ENCODE data around the gene GADD45A. TPM values are rescaled to one million over a fixed set of nuclear protein-coding genes. Genes with fewer than 3 reads are reported as not detected.

GADD45A gene
- total and polyA plus RNA-seq, 9 of the 15 experiments (the other 6 are each of a cell fraction or from before 2014, with no cell fraction given) = 21.3 to 156 (median 62.1) TPM

GRCh38 chr1:67674260-67675011 is 10.6 kb upstream of the GADD45A start (continued):
- TF ChIP-seq TOE1 (IDR thresholded peaks at IDR 0.05; ENCODE audit: borderline replicate concordance) = no peak
- no peak for TF ChIP-seq TOE1 (CRISPR knock-in tag; IDR thresholded peaks at IDR 0.05; ENCODE audit: borderline replicate concordance, low read depth)
- TF ChIP-seq, protein P1, sequence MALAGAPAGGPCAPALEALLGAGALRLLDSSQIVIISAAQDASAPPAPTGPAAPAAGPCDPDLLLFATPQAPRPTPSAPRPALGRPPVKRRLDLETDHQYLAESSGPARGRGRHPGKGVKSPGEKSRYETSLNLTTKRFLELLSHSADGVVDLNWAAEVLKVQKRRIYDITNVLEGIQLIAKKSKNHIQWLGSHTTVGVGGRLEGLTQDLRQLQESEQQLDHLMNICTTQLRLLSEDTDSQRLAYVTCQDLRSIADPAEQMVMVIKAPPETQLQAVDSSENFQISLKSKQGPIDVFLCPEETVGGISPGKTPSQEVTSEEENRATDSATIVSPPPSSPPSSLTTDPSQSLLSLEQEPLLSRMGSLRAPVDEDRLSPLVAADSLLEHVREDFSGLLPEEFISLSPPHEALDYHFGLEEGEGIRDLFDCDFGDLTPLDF (CRISPR knock-in tag; IDR thresholded peaks at IDR 0.05) = no peak
- TF ChIP-seq HOXB6 (CRISPR knock-in tag; IDR thresholded peaks at IDR 0.05; ENCODE audit: borderline replicate concordance) = no peak
- peak; percentile 32; the same call in 1 of the 2 replicates for TF ChIP-seq CBFA2T3 (IDR thresholded peaks at IDR 0.05)
- no peak for TF ChIP-seq CCAR2 (IDR thresholded peaks at IDR 0.05; ENCODE audit: low read depth, low read length)
- TF ChIP-seq CREM (IDR thresholded peaks at IDR 0.05; ENCODE audit: low read depth) = peak; percentile 37; the same call in 1 of the 2 replicates

DNA sequence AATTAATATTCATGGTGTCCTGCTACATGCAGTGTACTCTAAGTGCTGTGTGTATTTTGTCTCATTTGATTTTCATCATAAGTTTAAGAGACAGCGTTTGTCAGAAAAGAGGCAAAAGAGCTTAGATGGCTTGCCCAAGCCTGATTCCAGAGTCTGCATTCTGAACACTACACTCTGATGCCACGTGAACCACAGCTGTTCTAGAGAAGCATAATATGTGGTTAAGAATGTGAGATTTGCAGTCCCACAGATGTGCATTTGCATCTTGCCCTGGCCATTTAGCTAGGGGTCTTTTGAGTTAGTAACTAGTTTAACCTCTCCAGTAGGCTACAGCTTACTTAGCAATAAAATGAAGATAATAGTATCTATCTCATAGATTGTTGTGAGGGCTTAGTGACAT is 9.2 kb upstream of the GADD45A start:
- ATAC-seq (no peak), DNase-seq (ENCODE audit: extremely low read depth in 1 of 4, low spot score in 3 of 4) (no peak), FAIRE-seq (no peak)
- POLR2A ChIA-PET = interaction anchor here (1.3 to 1.8 kb wide), 2 partner anchors 9 to 10 kb away, joined by 5 to 7 read pairs; partner anchors contain the start of gene GADD45A
- intact Hi-C loops (cut with micrococcal nuclease) (no loop called here), in situ Hi-C loops (cut with MboI) (no loop called here)
- WGBS (ENCODE audit: insufficient coverage, low coverage, missing lambda C conversion rate) = 52% methylated on average over 2 of the region's 2 CpGs
- no peaks in the 10 kb centered on the region for H3K36me3 ChIP-seq (ENCODE audit: control insufficient read depth, insufficient read depth, low read length)
- no peak overlapping the region for H3K27ac ChIP-seq (ENCODE audit: extremely low read depth, low read depth, low read length)
- no peak overlapping the region for H3K4me2 ChIP-seq (ENCODE audit: insufficient read depth, low read length)
- H2AFZ ChIP-seq (ENCODE audit: low read depth, low read length) = peak overlapping the region; percentile 78
- no peak overlapping the region for H3K9ac ChIP-seq (ENCODE audit: insufficient read depth in 1 of 2, low read depth in 2 of 2, low read length in 2 of 2)
- H4K20me1 ChIP-seq (replicated peaks; ENCODE audit: control insufficient read depth, insufficient read depth, low read length) = no peaks in the 10 kb centered on the region
- no peak overlapping the region for H3K4me3 ChIP-seq
- CTCF ChIA-PET (ENCODE audit: low intra/inter-chr PET ratio) = no interaction called here
- H3K9me3 ChIP-seq (replicated peaks; ENCODE audit: control insufficient read depth, insufficient read depth, low read depth, low read length) = no peaks in the 10 kb centered on the region
- peaks cover 3 to 9% of the 10 kb centered on the region in 2 experiments; a peak in 2 of 5 replicates for H3K4me1 ChIP-seq (replicated peaks in 1 of 2; ENCODE audit: control insufficient read depth in 2 of 2, insufficient read depth in 2 of 2, low read length in 2 of 2)
- BruUV-seq (replicated peaks) = no TSS peak
- H3K79me2 ChIP-seq (ENCODE audit: control insufficient read depth, insufficient read depth, low read length) = no peaks in the 10 kb centered on the region
- H3K27me3 ChIP-seq (ENCODE audit: control insufficient read depth in 2 of 2, insufficient read depth in 2 of 2, low read length in 2 of 2) = no peaks in the 10 kb centered on the region
- no peaks in the 10 kb centered on the region for H3K9me1 ChIP-seq (ENCODE audit: control insufficient read depth, insufficient read depth, low read length)
- TF ChIP-seq FOXK1 (CRISPR knock-in tag; IDR thresholded peaks at IDR 0.05; ENCODE audit: borderline replicate concordance) (no peak), NFRKB (IDR thresholded peaks at IDR 0.05; ENCODE audit: low read depth) (no peak), MTA3 (IDR thresholded peaks at IDR 0.05; ENCODE audit: borderline replicate concordance) (no peak), CTCFL (IDR thresholded peaks at IDR 0.05; ENCODE audit: borderline replicate concordance, insufficient read depth, low read depth, low read length, poor library complexity, severe bottlenecking) (no peak), CEBPB (tag; IDR thresholded peaks at IDR 0.05) (no peak), DNMT1 (IDR thresholded peaks at IDR 0.05) (no peak), ID3 (CRISPR knock-in tag; IDR thresholded peaks at IDR 0.05) (no peak), ID3 (tag; IDR thresholded peaks at IDR 0.05) (no peak), PHF8 (IDR thresholded peaks at IDR 0.05; ENCODE audit: borderline replicate concordance, low read length) (no peak), ZBTB7A (IDR thresholded peaks at IDR 0.05; ENCODE audit: borderline replicate concordance, control insufficient read depth, low read depth, low read length) (no peak), ZKSCAN8 (CRISPR knock-in tag; IDR thresholded peaks at IDR 0.05) (no peak)
